Measurements from ENCODE around the gene FAAP20.
A peak's percentile ranks its signal among the peaks of the same experiment; 100 is the strongest.

FAAP20 gene

DNA sequence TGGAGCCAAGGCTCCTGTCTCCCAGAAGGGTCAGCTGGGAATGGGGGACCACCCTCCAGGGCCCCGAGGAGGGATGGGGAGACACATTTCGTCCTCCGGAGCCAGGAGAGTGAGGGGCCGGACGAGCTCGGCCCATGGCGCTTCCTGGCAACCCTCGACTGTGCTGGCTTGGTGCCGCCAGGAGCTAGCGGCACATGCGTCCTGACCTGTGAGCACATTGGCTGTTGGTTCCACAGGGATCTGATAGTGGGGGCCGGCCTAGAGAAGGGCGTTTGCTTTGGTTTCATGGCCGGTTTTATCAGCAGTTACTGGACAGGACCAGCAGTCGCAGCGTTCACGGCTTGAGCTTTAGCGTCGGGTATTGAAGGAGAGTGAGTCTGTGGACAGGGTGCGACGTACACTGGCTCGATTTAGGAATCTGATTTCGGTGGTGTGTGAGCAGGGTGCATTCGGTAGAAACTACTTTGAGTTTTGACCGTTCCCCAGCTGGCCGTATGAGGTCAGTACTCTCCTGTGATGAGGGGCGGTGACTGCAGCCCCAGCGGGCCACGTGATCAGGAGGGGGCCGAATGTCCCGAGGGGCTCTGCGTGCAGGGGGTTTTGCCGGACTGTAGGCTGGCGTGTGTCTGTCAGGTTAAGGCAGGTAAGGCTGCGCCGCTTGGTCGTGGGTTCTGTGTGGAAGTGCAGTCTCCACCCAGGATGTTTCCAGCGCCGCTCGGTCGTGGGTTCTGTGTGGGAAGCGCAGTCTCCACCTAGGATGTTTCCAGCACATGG, 18.7 kb downstream of the FAAP20 start:
- no peak for TF ChIP-seq POLR2A (IDR thresholded peaks at IDR 0.05; ENCODE audit: low read depth, low read length)
- no peak for TF ChIP-seq POLR2AphosphoS5 (IDR thresholded peaks at IDR 0.05; ENCODE audit: low read depth, low read length)
- no peak for TF ChIP-seq POU2F2 (IDR thresholded peaks at IDR 0.05; ENCODE audit: low read depth, low read length)
- no peak for TF ChIP-seq TAF1 (IDR thresholded peaks at IDR 0.05; ENCODE audit: low read depth, low read length)
- TF ChIP-seq SPI1 (IDR thresholded peaks at IDR 0.05; ENCODE audit: low read depth, low read length): no peak
- TF ChIP-seq PAX5 (IDR thresholded peaks at IDR 0.05; ENCODE audit: insufficient read depth, low read length, severe bottlenecking): no peak
- DNase-seq (ENCODE audit: insufficient read length, low spot score) (no peak), FAIRE-seq (no peak)

DNA sequence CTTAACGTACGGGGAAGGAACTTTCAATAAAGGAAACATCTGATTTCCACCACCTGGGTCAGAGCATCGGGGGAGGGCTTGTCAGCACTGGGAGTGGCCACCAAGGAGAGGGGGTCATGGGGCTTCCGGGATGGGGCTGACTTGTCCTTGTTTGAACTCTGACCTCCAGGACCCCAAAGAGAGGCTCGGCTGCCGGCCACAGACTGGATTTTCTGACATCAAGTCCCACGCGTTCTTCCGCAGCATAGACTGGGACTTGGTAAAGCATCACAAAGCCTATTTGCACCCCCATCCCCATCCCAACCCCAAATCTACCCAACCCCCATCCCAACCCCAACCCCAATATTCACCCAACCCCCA, 19.5 kb downstream of the FAAP20 start:
- DNase-seq (ENCODE audit: insufficient read length, low spot score) (no peak), FAIRE-seq (no peak)
- TF ChIP-seq PAX5 (IDR thresholded peaks at IDR 0.05; ENCODE audit: insufficient read depth, low read length, severe bottlenecking) (no peak), POU2F2 (IDR thresholded peaks at IDR 0.05; ENCODE audit: low read depth, low read length) (no peak), TAF1 (IDR thresholded peaks at IDR 0.05; ENCODE audit: low read depth, low read length) (no peak)

DNA sequence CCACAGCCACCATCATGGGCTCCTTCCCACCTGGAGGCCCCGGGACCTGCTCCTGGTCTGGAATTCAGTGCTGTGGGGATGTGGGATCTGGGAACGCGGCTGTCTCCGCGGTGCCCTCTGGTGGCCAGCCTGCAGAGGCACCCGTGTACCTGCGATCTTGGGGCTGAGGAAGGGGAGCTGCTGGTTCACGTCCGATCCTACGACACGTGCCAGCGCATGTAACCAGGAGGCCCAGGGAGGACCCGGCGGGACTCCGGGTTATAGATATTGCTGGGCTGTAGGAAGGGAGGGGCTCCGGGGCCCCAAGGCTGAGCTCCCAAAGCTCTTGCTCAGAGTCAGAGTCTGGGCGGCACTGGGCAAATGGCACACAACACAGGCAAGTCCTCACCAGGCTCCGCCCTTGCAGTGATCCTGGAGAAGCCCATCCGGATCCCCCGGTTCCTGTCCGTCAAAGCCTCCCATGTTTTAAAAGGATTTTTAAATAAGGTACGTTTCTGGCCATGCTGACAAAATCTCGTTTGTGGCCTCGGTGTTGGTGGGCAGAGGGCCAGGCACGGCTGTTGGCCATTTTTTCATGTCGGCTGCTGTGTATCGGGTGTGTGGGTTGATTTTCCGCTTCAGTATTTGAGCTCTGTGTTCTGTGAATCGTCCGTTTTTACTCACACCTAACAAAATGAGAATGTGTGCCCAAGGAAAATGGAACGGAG, 20.1 kb downstream of the FAAP20 start:
- peak; percentile 89 for FAIRE-seq
- no peak for TF ChIP-seq POU2F2 (IDR thresholded peaks at IDR 0.05; ENCODE audit: low read depth, low read length)
- no peak for TF ChIP-seq POLR2A (IDR thresholded peaks at IDR 0.05; ENCODE audit: low read depth, low read length)
- TF ChIP-seq SPI1 (IDR thresholded peaks at IDR 0.05; ENCODE audit: low read depth, low read length): no peak
- no peak for TF ChIP-seq POLR2AphosphoS5 (IDR thresholded peaks at IDR 0.05; ENCODE audit: low read depth, low read length)
- no peak for TF ChIP-seq TAF1 (IDR thresholded peaks at IDR 0.05; ENCODE audit: low read depth, low read length)
- TF ChIP-seq PAX5 (IDR thresholded peaks at IDR 0.05; ENCODE audit: insufficient read depth, low read length, severe bottlenecking): no peak
- peak; percentile 81 for DNase-seq (ENCODE audit: insufficient read length, low spot score)

DNA sequence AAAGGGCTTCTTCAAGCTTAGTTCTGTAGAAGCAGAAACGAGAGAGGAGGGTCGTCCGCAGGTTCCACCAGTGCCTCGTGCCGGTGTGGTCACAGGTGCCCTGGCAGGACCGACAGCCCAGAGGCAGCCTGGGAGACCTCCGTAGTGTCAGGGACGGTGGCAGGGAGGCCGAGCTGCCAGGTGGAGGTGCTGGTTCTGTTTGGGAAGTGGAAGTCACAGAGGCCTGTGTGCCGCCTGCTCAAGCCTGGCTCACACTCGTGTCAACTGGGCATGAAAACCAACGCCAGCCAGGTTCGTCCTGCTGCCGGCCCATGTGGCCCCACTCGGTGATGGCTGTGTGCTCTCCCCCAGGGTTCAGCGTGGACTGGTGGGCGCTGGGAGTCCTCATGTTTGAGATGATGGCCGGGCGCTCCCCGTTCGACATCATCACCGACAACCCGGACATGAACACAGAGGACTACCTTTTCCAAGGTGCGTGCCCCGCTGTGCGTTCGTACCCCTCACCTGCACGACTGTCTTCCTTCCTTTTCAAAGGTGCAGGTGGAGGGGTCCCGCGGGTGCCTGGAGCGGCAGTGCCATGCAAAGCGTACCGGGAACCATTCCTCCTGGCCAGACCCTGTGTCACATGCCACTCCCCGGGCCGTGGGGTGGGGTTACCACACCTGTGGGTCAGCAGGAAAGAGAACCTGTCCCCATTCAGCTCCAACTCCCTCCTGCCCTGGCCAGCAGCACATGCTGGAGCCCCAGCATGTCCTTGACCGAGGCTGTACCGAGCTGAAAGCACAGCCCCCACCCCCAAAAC, 20.8 kb downstream of the FAAP20 start:
- TF ChIP-seq PAX5 (IDR thresholded peaks at IDR 0.05; ENCODE audit: insufficient read depth, low read length, severe bottlenecking) (no peak), TAF1 (IDR thresholded peaks at IDR 0.05; ENCODE audit: low read depth, low read length) (no peak), POLR2AphosphoS5 (IDR thresholded peaks at IDR 0.05; ENCODE audit: low read depth, low read length) (no peak), POLR2A (IDR thresholded peaks at IDR 0.05; ENCODE audit: low read depth, low read length) (no peak), POU2F2 (IDR thresholded peaks at IDR 0.05; ENCODE audit: low read depth, low read length) (no peak), SPI1 (IDR thresholded peaks at IDR 0.05; ENCODE audit: low read depth, low read length) (no peak)
- DNase-seq (ENCODE audit: insufficient read length, low spot score) (no peak), FAIRE-seq (no peak)

DNA sequence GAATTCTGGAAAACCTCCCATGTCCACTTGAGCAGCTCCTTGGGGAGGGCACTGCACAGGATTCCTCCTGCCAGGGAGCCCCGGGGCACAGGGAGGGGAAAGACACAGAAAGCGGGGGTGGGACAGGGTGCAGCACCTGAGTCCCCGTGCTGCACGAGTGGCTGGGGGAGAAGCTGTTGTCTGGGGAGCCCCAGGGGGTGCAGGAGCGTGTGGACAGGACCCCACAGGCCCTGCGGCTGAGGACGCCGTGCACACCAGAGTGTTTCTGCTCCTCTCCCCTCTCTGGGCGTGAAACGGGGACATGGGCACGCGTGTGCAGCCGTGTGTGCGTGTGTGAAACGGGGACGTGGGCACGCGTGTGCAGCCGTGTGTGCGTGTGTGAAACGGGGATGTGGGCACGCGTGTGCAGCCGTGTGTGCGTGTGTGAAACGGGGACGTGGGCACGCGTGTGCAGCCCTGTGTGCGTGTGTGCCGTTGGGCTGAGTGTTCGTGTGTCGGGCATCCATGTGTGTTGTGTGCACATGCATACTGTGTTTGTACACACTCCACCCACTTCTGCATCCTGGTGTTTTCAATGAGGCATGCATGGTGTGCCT, 21.9 kb downstream of the FAAP20 start:
- DNase-seq (ENCODE audit: insufficient read length, low spot score) (no peak), FAIRE-seq (no peak)
- TF ChIP-seq TAF1 (IDR thresholded peaks at IDR 0.05; ENCODE audit: low read depth, low read length): no peak
- TF ChIP-seq PAX5 (IDR thresholded peaks at IDR 0.05; ENCODE audit: insufficient read depth, low read length, severe bottlenecking): no peak
- no peak for TF ChIP-seq POLR2A (IDR thresholded peaks at IDR 0.05; ENCODE audit: low read depth, low read length)
- TF ChIP-seq SPI1 (IDR thresholded peaks at IDR 0.05; ENCODE audit: low read depth, low read length): no peak
- TF ChIP-seq POLR2AphosphoS5 (IDR thresholded peaks at IDR 0.05; ENCODE audit: low read depth, low read length): no peak
- TF ChIP-seq POU2F2 (IDR thresholded peaks at IDR 0.05; ENCODE audit: low read depth, low read length): no peak

DNA sequence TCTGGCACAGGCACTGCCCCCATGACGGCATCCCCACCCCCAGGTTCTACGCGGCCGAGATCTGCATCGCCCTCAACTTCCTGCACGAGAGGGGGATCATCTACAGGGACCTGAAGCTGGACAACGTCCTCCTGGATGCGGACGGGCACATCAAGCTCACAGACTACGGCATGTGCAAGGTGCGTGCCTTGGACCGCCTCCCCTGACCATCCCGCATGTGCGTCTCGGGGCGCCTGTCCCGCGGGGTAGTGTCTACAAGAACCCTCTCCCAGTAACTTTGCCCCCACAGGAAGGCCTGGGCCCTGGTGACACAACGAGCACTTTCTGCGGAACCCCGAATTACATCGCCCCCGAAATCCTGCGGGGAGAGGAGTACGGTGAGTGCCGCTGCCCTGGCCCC, 22.6 kb downstream of the FAAP20 start:
- TF ChIP-seq SPI1 (IDR thresholded peaks at IDR 0.05; ENCODE audit: low read depth, low read length) (no peak), POLR2A (IDR thresholded peaks at IDR 0.05; ENCODE audit: low read depth, low read length) (no peak), POLR2AphosphoS5 (IDR thresholded peaks at IDR 0.05; ENCODE audit: low read depth, low read length) (no peak), POU2F2 (IDR thresholded peaks at IDR 0.05; ENCODE audit: low read depth, low read length) (no peak), TAF1 (IDR thresholded peaks at IDR 0.05; ENCODE audit: low read depth, low read length) (no peak), PAX5 (IDR thresholded peaks at IDR 0.05; ENCODE audit: insufficient read depth, low read length, severe bottlenecking) (no peak)
- FAIRE-seq (no peak), DNase-seq (ENCODE audit: insufficient read length, low spot score) (no peak)

DNA sequence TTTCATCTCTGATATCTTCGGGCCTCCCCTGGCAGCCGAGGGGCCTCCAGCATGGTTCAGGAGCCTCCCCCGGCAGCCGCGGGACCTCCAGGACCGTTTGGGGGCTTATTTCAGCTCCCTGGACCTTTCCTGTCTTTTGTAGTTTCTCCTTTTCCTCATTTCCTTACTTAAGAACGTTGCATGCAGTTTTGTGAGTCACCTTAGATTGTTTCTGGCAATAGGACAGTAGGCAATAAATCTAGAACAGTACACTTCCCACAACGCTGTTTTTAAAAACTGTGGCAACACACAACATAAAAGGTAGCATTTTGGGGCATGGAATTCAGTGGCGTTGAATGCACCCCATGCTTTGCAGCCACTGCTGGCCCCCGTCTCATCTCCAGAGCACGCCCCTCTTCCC, 24.4 kb downstream of the FAAP20 start:
- TF ChIP-seq POLR2A (IDR thresholded peaks at IDR 0.05; ENCODE audit: low read depth, low read length) (no peak), TAF1 (IDR thresholded peaks at IDR 0.05; ENCODE audit: low read depth, low read length) (no peak), POLR2AphosphoS5 (IDR thresholded peaks at IDR 0.05; ENCODE audit: low read depth, low read length) (no peak)
- no peak for DNase-seq (ENCODE audit: insufficient read length, low spot score)
- no peak for FAIRE-seq

DNA sequence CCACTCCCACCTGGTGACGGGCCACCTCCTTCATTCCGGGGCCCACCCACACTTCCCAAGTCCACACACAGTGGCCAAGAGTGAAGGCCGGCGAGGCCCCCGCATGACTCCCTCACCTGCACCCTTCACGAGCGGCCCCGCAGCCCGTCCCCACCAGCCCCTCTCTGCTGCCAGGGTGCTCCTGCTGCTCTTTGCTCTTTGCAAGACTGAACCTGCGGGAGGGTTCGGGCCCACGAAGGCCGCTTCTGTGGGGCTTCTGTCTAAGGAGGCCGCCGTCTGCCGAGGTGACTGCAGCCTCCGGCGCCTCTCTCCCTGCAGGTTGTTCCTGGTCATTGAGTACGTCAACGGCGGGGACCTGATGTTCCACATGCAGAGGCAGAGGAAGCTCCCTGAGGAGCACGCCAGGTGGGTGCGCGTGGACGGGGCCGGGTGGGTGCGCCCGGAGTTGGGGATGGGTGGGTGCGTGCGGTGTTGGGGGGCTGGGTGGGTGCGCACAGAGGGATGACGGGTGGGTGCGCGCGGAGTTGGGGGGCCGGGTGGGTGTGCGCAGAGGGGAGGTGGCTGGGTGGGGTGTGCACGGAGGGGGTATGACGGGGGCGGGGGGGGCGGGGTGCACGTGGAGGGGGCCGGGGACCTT, 25.3 kb downstream of the FAAP20 start:
- TF ChIP-seq PAX5 (IDR thresholded peaks at IDR 0.05; ENCODE audit: insufficient read depth, low read length, severe bottlenecking) (no peak), POLR2AphosphoS5 (IDR thresholded peaks at IDR 0.05; ENCODE audit: low read depth, low read length) (no peak), POU2F2 (IDR thresholded peaks at IDR 0.05; ENCODE audit: low read depth, low read length) (no peak), TAF1 (IDR thresholded peaks at IDR 0.05; ENCODE audit: low read depth, low read length) (no peak), SPI1 (IDR thresholded peaks at IDR 0.05; ENCODE audit: low read depth, low read length) (no peak), POLR2A (IDR thresholded peaks at IDR 0.05; ENCODE audit: low read depth, low read length) (no peak)
- FAIRE-seq: no peak
- DNase-seq (ENCODE audit: insufficient read length, low spot score): no peak

Measured in GM12891 (cell line).